ENCODE data around the gene TYMP. TPM values are rescaled to one million over a fixed set of nuclear protein-coding genes. Genes with fewer than 3 reads are reported as not detected.

Gene TYMP
- total and polyA plus RNA-seq, 2 of the 8 experiments (the other 6 are each of a cell fraction or from before 2014, with no cell fraction given), result 0.43 to 0.48 TPM

- no peak for TF ChIP-seq EP300 (IDR thresholded peaks at IDR 0.05; ENCODE audit: borderline replicate concordance in 1 of 2, low read depth in 2 of 2, low read length in 2 of 2)
- no peak for TF ChIP-seq SP4 (IDR thresholded peaks at IDR 0.05; ENCODE audit: low read length)
- TF ChIP-seq FOSL1 (IDR thresholded peaks at IDR 0.05; ENCODE audit: insufficient read depth, low read depth, low read length), result no peak
- TF ChIP-seq CBX8 (IDR thresholded peaks at IDR 0.05; ENCODE audit: borderline replicate concordance, low read depth, low read length), result no peak
- no peak for TF ChIP-seq NRF1 (IDR thresholded peaks at IDR 0.05; ENCODE audit: low read depth, low read length)
- TF ChIP-seq ZNF274 (IDR thresholded peaks at IDR 0.05; ENCODE audit: borderline replicate concordance, extremely low read depth, low read length), result no peak
These were observed 18.5 kb upstream of the TYMP start (continued) for GRCh38 chr22:50548040-50548920.
